HG03342 (cell line): Measurements from ENCODE around the gene ZNRD2.

Source experiments
- ATAC-seq: cut with Tn5 transposase; IDR thresholded peaks from one replicate; pipeline ENCODE4 v1.9.1; 2021; ENCODE audit warnings: mild to moderate bottlenecking, moderate library complexity; ENCODE audit not compliant: unreplicated experiment

Gene ZNRD2

GRCh38 chr11:65537620-65538231, 32.6 kb upstream of the ZNRD2 start:
- ATAC-seq: no peak

- ATAC-seq: no peak
These were observed 31.9 kb upstream of the ZNRD2 start for GRCh38 chr11:65538232-65538914.

- ATAC-seq: no peak
These were observed 31.1 kb upstream of the ZNRD2 start for GRCh38 chr11:65538915-65539743.

DNA sequence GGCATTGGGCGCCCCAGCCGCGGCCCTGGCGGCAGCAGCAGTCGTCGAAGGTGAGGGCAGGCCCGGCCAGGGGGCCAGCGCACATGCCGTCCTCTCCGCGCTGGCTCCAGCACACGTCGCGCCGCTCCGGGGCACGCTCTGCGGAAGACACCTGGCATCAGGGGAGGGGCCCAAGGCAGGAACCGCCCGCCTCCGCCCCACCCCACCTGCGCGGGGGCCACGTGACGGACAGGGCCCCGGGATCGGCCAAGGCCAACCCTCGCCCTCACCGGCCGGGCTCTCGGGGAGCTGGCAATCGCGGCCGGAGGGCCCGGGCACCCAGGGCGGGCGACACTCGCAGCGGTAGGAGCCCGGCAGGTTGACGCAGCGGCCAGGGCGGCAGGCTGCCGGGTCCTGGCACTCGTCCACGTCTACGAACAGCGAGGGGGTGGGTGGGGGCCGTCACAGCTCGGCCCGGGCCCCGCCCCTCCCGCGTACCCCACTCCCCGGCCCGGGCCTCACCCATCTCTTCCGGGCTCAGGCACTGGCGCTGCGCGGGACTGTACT, 30.5 kb upstream of the ZNRD2 start:
- ATAC-seq: peak; percentile 53

GRCh38 chr11:65540290-65541092, 29.8 kb upstream of the ZNRD2 start:
- ATAC-seq: peak; percentile 69

GRCh38 chr11:65541093-65541982, 28.9 kb upstream of the ZNRD2 start:
- no peak for ATAC-seq

GRCh38 chr11:65542738-65543390, 27.4 kb upstream of the ZNRD2 start:
- no peak for ATAC-seq

- no peak for ATAC-seq
These were observed 24.4 kb upstream of the ZNRD2 start for GRCh38 chr11:65545853-65546216.

- peak; percentile 68 for ATAC-seq
These were observed 23.9 kb upstream of the ZNRD2 start for GRCh38 chr11:65546217-65546958.

DNA sequence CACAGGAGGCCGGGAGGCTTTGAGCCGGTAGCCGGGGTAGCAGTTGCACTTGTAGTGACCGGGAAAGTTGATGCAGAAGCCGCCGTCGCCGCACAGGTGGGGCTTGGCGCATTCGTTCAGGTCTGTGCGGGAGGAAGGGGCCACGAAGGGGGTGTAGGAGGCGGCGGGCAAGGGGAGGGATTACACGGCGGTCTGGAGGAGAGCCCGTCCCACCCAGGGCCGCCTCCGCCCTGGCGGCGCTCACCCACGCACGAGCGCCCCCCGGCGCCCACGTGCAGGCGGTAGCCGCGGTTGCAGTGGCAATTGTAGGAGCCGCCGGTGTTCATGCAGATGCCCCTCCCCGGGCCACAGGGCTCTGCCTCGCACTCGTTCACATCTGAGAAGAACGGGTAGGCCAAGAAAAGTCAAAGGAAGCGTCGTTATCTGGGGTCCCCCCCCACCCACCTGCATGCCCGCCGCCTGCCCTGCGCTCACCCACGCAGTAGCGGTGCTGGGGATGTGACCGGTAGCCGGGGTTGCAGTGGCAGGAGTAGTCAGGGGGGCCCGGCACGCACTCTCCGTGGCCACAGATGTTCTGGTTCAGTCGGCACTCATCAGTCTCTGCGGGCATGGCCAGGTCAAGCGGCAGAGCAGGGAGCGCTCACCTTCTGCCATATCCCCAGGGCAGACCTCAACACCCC, 22.7 kb upstream of the ZNRD2 start:
- ATAC-seq: no peak

DNA sequence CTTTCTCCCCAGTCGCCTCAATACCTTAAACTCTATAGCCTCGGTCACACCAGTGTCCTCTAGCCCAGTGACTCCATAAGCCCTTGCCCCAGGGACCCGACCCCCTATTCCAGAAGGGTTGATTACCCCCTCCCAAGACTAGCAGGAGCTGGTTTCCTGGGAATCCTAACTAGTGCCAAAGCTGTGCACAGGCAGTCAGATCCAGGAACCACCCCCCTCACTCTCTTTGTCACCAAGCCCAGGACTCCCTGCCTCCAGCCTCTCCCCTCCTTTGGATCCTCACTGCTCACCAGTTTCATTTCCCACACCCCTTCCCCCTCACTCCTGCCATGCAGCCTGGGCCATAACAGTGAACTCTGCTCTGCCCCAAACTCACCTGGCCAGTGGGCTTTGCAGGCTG, 21.9 kb upstream of the ZNRD2 start:
- no peak for ATAC-seq

DNA sequence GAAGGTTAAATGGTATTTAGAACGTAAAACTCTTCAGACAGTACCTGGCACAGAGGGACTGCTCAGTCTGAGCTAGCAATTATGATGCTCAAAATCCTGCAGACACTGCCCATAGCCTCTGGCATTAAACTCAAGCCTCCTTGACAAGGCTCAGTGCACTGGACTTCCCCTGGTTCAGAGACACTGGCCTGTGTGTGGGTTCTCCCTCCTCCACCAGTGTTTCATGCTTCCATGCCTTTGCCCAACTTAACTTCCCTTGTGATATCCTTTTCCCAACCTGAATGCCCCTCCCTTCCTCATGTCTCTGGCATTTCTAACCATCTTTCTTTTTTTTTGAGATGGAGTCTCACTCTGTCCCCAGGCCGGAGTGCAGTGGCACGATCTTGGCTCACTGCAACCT, 21.2 kb upstream of the ZNRD2 start:
- no peak for ATAC-seq

DNA sequence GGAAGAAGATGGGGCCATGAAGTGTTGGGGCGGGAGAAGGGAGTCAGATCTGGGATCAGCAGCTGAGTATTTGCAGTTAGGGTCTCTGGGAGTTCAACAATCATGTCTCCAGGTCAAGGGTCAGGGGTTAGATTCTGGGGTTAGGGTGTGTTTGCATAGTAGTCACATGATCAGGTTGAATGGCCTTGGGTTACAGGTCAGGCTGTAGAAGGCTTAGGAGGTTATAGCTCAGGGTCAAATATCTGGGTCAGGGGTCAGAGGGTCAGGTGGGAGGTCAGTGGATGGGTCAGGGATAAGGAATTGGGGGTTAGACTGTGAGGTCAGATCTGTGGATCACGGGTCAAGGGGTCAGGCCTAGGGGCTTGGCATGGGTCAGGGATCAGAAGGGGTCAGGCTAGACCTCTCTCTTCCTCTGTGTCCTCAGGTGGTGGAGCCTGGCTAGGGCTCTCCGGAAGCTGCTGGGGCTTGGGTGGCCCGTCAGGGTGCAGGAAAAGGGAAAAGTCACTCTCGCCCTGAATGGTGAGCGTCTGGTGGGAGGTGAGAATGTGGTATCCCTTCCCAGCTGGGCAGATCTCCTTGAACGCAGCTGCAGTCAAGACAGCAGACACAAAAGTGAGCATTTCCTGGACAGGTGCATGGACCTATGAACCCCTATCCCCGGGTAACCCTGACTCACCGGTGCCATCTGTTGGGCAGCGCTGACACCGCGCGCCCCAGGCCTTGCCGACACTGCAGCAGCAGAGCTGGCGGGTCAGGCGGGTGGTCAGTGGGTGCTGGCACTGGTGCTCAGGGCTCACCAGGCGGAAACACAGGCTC, 18.5 kb upstream of the ZNRD2 start:
- no peak for ATAC-seq

GRCh38 chr11:65552388-65552951, 17.8 kb upstream of the ZNRD2 start:
- ATAC-seq: no peak

DNA sequence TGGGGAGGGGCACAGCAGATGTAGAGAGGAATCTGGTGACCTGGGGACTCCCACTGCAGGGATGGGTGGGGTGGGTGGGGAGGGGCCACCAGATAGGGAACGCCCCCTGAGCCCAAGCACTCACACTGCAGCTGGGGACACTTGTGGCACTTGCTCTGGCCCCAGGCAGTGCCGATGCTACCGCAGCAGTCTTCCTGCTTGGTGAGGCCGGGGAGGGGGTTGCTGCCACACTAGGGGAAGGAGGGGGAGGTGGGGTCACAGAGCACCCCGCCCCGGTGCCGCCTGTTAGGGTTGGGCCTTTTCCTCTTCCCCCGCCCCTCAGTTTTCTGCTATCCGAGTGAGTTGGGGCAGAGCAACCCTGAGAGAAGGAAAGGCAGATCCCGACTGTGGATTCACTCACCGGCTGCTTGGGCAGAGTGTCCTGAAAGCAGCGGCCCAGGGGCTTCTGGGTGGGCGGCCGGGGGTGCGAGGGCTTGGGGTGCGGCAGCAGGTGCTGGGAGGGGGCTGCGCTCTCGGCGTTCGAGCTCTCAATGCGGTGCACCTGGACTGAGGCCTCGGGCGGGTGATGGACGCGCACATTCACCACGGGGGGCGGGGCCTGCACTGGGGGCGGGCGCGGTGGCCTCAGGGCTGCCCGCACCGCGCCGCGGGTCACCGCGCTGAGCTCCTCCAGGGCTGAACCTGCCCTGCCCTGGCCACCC, 16.8 kb upstream of the ZNRD2 start:
- no peak for ATAC-seq

DNA sequence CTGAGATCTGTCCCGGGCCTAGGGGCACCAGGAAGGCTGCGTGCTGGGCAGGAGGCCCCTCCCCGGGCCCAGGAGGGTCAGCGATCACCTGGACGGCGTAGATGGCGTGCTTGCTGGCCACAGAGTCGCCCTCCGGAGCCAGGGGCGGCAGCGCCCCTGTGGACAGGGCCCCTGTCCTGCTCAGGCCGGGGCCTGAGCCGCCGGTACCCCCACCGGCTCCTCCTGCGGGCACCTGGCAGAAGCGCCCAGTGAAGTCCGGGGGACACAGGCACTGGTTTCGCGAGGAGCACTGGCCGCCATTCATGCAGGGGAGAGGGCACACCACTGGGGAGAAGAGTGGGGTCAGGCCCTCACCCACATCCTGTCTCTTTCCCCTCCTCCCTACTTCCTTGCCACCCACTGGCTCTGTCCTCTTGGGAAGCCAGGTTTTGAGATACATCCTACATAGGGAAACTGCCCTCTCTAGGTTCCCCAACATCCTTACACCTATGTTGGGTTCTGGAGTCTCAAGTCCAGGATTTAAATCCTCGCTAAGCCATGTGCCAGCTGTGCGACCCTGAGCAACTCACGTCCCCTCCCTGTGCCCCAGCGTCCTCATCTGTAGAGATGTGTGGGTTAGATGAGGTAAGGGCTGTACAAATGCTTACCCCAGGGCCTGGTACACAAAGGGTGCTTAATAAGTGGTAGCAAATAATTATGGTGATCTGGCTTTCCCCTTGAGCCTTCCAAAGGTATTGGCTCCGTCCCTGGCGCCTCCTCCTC, 16.0 kb upstream of the ZNRD2 start:
- no peak for ATAC-seq
